Endodermal cell (in vitro differentiated cells): ENCODE measurements around the gene NFIA. TPM values are rescaled to one million over a fixed set of nuclear protein-coding genes. Genes with fewer than 3 reads are reported as not detected.

Experiments used
- DNase-seq: peaks from one replicate; pipeline ENCODE4 v3.0.0-alpha.2; 2017
- H3K27ac ChIP-seq: 2 replicates; pipeline ENCODE4 v1.5.1; 2013; ENCODE audit warnings: mild to moderate bottlenecking, low read depth, low read length, moderate library complexity
- H3K27me3 ChIP-seq: 2 replicates; pipeline ENCODE4 v1.6.1; 2013; ENCODE audit warnings: mild to moderate bottlenecking, low read length, moderate library complexity; ENCODE audit not compliant: insufficient read depth, control insufficient read depth, poor library complexity, severe bottlenecking
- H3K36me3 ChIP-seq: 2 replicates; pipeline ENCODE4 v1.7.0; 2013; ENCODE audit warnings: mild to moderate bottlenecking, low read length, moderate library complexity; ENCODE audit not compliant: control insufficient read depth, insufficient read depth
- H3K4me1 ChIP-seq: one replicate; pipeline ENCODE4 v1.7.0; 2013; ENCODE audit warnings: low read length; ENCODE audit not compliant: control insufficient read depth, insufficient read depth
- H3K4me3 ChIP-seq: 2 replicates; pipeline ENCODE4 v1.5.1; 2013; ENCODE audit warnings: mild to moderate bottlenecking, low read length, moderate library complexity
- H3K9ac ChIP-seq: 2 replicates; pipeline ENCODE4 v1.6.1; 2013; ENCODE audit warnings: mild to moderate bottlenecking, low read length, moderate library complexity; ENCODE audit not compliant: poor library complexity, severe bottlenecking; ENCODE audit errors: extremely low read depth
- H3K9me3 ChIP-seq: 2 replicates; pipeline ENCODE4 v1.6.1; 2013; ENCODE audit warnings: mild to moderate bottlenecking, low read length, moderate library complexity; ENCODE audit not compliant: control insufficient read depth
- H3K27ac Mint-ChIP-seq: 2 replicates; pipeline ENCODE4 v1.8.0; 2020; ENCODE audit warnings: mixed read lengths
- H3K27me3 Mint-ChIP-seq: 2 replicates; pipeline ENCODE4 v1.8.0; 2021; ENCODE audit warnings: mild to moderate bottlenecking, mixed read lengths; ENCODE audit not compliant: insufficient read depth
- H3K36me3 Mint-ChIP-seq: 2 replicates; pipeline ENCODE4 v1.8.0; 2020; ENCODE audit warnings: low read depth, mixed read lengths
- H3K4me1 Mint-ChIP-seq: 2 replicates; pipeline ENCODE4 v1.8.0; 2020; ENCODE audit warnings: mixed read lengths
- H3K4me3 Mint-ChIP-seq: 2 replicates; pipeline ENCODE4 v1.8.0; 2020; ENCODE audit warnings: mild to moderate bottlenecking, moderate library complexity, mixed read lengths
- H3K9me3 Mint-ChIP-seq: 2 replicates; pipeline ENCODE4 v1.8.0; 2020; ENCODE audit warnings: mild to moderate bottlenecking, mixed read lengths
- WGBS, 2 experiments: methylation state at CpG; one replicate each; pipeline versions ENCODE4 v1.1.5 to v1.1.7; 2013; ENCODE audit warnings: missing lambda C conversion rate in 2 of 2, mixed read lengths in 1 of 2; ENCODE audit not compliant: insufficient coverage in 1 of 2, insufficient read length in 1 of 2; 5-methylcytosine and 5-hydroxymethylcytosine counted together
- total RNA-seq, 2 donors: library from RNA; stranded (reverse); fragmentation: NEBNext Ultra II Directional in 1 of 2; extraction: Animal tissue kit (Norgen Biotek cat#: 25700) in 1 of 2; gene quantifications; 2 replicates in 1 of 2; 3 replicates in 1 of 2; pipeline ENCODE4 v1.2.1, GENCODE V29; 2021
- TF ChIP-seq, protein P1 (sequence below): fragments of 200-600 bp; sonication (generic); conservative IDR thresholded peaks from 2 replicates; pipeline ENCODE4 v1.5.0; 2021; ENCODE audit warnings: antibody characterized with exemption, mild to moderate bottlenecking

The NFIA gene
- total RNA-seq, 2 donors from 2014 or later, result 2.3 to 3.8 TPM

DNA sequence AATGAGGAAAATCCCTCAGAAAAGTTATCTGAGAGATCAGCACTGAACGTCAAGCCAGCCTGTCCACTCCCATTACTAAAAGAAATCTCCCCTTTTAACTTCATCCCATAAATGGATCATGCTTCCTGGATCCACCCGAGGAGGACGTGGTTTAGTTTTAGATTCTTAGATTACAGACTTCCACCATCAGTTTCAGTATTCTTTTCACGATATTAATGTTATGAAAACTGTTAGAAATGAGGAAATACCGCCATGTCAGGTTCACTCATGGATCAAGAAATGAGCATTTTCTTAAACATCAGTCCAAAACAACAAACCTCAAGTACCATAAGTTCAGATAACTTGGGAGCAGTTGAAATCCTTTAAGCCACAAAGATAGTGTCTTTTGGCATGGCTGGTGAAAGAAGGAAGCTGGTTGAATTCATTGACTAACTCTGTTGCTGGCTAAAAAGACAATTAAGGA is 49.8 kb downstream of the NFIA start:
- DNase-seq, result no peak
- TF ChIP-seq, protein P1, sequence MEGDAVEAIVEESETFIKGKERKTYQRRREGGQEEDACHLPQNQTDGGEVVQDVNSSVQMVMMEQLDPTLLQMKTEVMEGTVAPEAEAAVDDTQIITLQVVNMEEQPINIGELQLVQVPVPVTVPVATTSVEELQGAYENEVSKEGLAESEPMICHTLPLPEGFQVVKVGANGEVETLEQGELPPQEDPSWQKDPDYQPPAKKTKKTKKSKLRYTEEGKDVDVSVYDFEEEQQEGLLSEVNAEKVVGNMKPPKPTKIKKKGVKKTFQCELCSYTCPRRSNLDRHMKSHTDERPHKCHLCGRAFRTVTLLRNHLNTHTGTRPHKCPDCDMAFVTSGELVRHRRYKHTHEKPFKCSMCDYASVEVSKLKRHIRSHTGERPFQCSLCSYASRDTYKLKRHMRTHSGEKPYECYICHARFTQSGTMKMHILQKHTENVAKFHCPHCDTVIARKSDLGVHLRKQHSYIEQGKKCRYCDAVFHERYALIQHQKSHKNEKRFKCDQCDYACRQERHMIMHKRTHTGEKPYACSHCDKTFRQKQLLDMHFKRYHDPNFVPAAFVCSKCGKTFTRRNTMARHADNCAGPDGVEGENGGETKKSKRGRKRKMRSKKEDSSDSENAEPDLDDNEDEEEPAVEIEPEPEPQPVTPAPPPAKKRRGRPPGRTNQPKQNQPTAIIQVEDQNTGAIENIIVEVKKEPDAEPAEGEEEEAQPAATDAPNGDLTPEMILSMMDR, result no peak
- Histone ChIP-seq H3K27ac (peak overlapping the region; percentile 55), H3K4me1 (no peaks in the 10 kb centered on the region), H3K27me3 (no peaks in the 10 kb centered on the region), H3K9me3 (no peaks in the 10 kb centered on the region), H3K9ac (no peak overlapping the region), H3K4me3 (no peak overlapping the region), H3K36me3 (no peaks in the 10 kb centered on the region)
- Mint-ChIP-seq H3K9me3 (no peaks in the 10 kb centered on the region), H3K4me1 (peaks cover 17% of the 10 kb centered on the region), H3K36me3 (no peaks in the 10 kb centered on the region), H3K27me3 (no peaks in the 10 kb centered on the region), H3K27ac (no peak overlapping the region), H3K4me3 (no peak overlapping the region)
- 94 to 100% methylated on average over 2 to 5 of the region's 5 CpGs for WGBS, 2 experiments

- Mint-ChIP-seq H3K9me3 (no peaks in the 10 kb centered on the region), H3K36me3 (no peaks in the 10 kb centered on the region), H3K4me1 (peaks cover 17% of the 10 kb centered on the region), H3K27me3 (no peaks in the 10 kb centered on the region), H3K4me3 (no peak overlapping the region), H3K27ac (no peak overlapping the region)
- H3K27ac ChIP-seq, result peak overlapping the region; percentile 55
- no peaks in the 10 kb centered on the region for H3K4me1 ChIP-seq
- H3K27me3 ChIP-seq, result no peaks in the 10 kb centered on the region
- TF ChIP-seq, protein P1, result no peak
- DNase-seq, result no peak
- H3K9ac ChIP-seq, result no peak overlapping the region
- 85 to 93% methylated on average over 2 to 6 of the region's 6 CpGs for WGBS, 2 experiments
- no peaks in the 10 kb centered on the region for H3K36me3 ChIP-seq
- H3K9me3 ChIP-seq, result no peaks in the 10 kb centered on the region
- H3K4me3 ChIP-seq, result no peak overlapping the region
Observed at GRCh38 chr1:61132645-61133334, 50.4 kb downstream of the NFIA start.

GRCh38 chr1:61133335-61134019 is 51.1 kb downstream of the NFIA start:
- Mint-ChIP-seq H3K4me3 (no peak overlapping the region), H3K4me1 (peaks cover 17% of the 10 kb centered on the region), H3K36me3 (no peaks in the 10 kb centered on the region), H3K27me3 (no peaks in the 10 kb centered on the region), H3K9me3 (no peaks in the 10 kb centered on the region), H3K27ac (no peak overlapping the region)
- no peak overlapping the region for H3K9ac ChIP-seq
- no peak overlapping the region for H3K4me3 ChIP-seq
- H3K27ac ChIP-seq, result no peak overlapping the region
- 90 to 94% methylated on average over 3 to 4 of the region's 4 CpGs for WGBS, 2 experiments
- TF ChIP-seq, protein P1, result no peak
- no peak for DNase-seq
- no peaks in the 10 kb centered on the region for H3K4me1 ChIP-seq
- no peaks in the 10 kb centered on the region for H3K36me3 ChIP-seq
- H3K27me3 ChIP-seq, result no peaks in the 10 kb centered on the region
- H3K9me3 ChIP-seq, result no peaks in the 10 kb centered on the region
